ENCODE data around the gene RAP2C. TPM values are rescaled to one million over a fixed set of nuclear protein-coding genes. Genes with fewer than 3 reads are reported as not detected.
"Not testable (repeated sequence)": the region's sequence is repeated elsewhere in the genome, so short reads cannot be mapped to it uniquely, and the experiment has no call there.

The RAP2C gene
- total RNA-seq, 2 donors from 2014 or later, result 34.4 to 39.4 TPM

- no peak for ATAC-seq
- H3K9me3 Mint-ChIP-seq, result peaks cover 0 to 3% of the 10 kb centered on the region in 2 donors
- no peak overlapping the region for H3K27ac Mint-ChIP-seq
- H3K36me3 Mint-ChIP-seq, result no peaks in the 10 kb centered on the region
- DNase-seq (ENCODE audit: low spot score in 2 of 2), result no peak
Measured at GRCh38 chrX:132165651-132166050, 53.6 kb downstream of the RAP2C start.

GRCh38 chrX:132165005-132165404, 54.2 kb downstream of the RAP2C start:
- ATAC-seq, result no peak
- DNase-seq (ENCODE audit: low spot score in 2 of 2), result no peak
- Mint-ChIP-seq H3K27ac (no peak overlapping the region), H3K9me3 (peaks cover 0 to 3% of the 10 kb centered on the region in 2 donors), H3K36me3 (no peaks in the 10 kb centered on the region)

- H3K9me3 Mint-ChIP-seq; ATAC-seq; H3K36me3 Mint-ChIP-seq; H3K27ac Mint-ChIP-seq; DNase-seq (ENCODE audit: low spot score in 2 of 2): not testable (repeated sequence)
Measured at GRCh38 chrX:132163094-132163493, 56.2 kb downstream of the RAP2C start.

GRCh38 chrX:132153166-132153565, 66.1 kb downstream of the RAP2C start:
- H3K27ac Mint-ChIP-seq, result no peak overlapping the region

More at GRCh38 chrX:132153166-132153565, 66.1 kb downstream of the RAP2C start:
- ATAC-seq (no peak), DNase-seq (ENCODE audit: low spot score in 2 of 2) (no peak)
- no peaks in the 10 kb centered on the region for H3K36me3 Mint-ChIP-seq
- no peaks in the 10 kb centered on the region for H3K9me3 Mint-ChIP-seq

Other genes starting within 250 kb of the RAP2C start
- 10 to 100 TPM; 60.0 to 80.5 TPM for gene STK26, start 196.1 kb downstream of the RAP2C start, total RNA-seq
- not detected for gene FRMD7, start 91.4 kb downstream of the RAP2C start, total RNA-seq

Measured in activated naive CD4-positive, alpha-beta T cell treated with anti-CD3 and anti-CD28 coated beads, Interleukin-2, amount 50 U/mL, for 72 hours (primary cell).